H1 (cell line): ENCODE results near the gene ABHD6. TPM values are rescaled to one million over a fixed set of nuclear protein-coding genes. Genes with fewer than 3 reads are reported as not detected.
A peak's percentile ranks its signal among the peaks of the same experiment; 100 is the strongest.

Experiments used
- CTCF ChIA-PET: fragments of 300-600 bp; sonication (Branson Sonifier 250); formaldehyde crosslinking; loops from one replicate; lab custom pipeline; 2021; ENCODE audit not compliant: partially characterized antibody; lab: Charles Lee
- POLR2A ChIA-PET: fragments of 300-600 bp; sonication (Branson Sonifier 250); formaldehyde crosslinking; loops from one replicate; lab custom pipeline; 2021; ENCODE audit warnings: inconsistent platforms; ENCODE audit not compliant: partially characterized antibody; lab: Charles Lee
- DNase-seq, 2 experiments: peaks; one replicate each; pipeline versions ENCODE4 v3.0.0 to v3.0.0-alpha.2; 2010 to 2022; ENCODE audit warnings: low spot score in 2 of 2, low read depth in 1 of 2, mixed read lengths in 1 of 2
- FAIRE-seq: peaks from 2 replicates; lab custom pipeline; 2011; peaks lifted over from hg19 to GRCh38; lab: Jason Lieb, UNC
- H2AFZ ChIP-seq: 2 replicates; pipeline ENCODE4 v1.8.1; 2012; ENCODE audit warnings: low read length, inconsistent platforms
- H2AK5ac ChIP-seq: 2 replicates; pipeline ENCODE4 v1.6.1; 2013; ENCODE audit warnings: low read depth, low read length
- H2BK120ac ChIP-seq: replicated peaks from 2 replicates; pipeline ENCODE3; 2013; ENCODE audit warnings: low read depth, low read length, inconsistent platforms
- H2BK12ac ChIP-seq: 2 replicates; pipeline ENCODE4 v1.6.1; 2013; ENCODE audit warnings: low read depth, low read length
- H2BK15ac ChIP-seq: 2 replicates; pipeline ENCODE4 v1.6.1; 2013; ENCODE audit warnings: low read length
- H2BK20ac ChIP-seq: 2 replicates; pipeline ENCODE4 v1.6.1; 2013; ENCODE audit warnings: low read length
- H2BK5ac ChIP-seq: 2 replicates; pipeline ENCODE4 v1.6.1; 2013; ENCODE audit warnings: low read depth, low read length
- H3K14ac ChIP-seq: 2 replicates; pipeline ENCODE4 v1.6.1; 2013; ENCODE audit warnings: inconsistent platforms; ENCODE audit not compliant: insufficient read length
- H3K18ac ChIP-seq: 2 replicates; pipeline ENCODE4 v1.6.1; 2013; ENCODE audit warnings: low read length; ENCODE audit errors: extremely low read depth
- H3K23ac ChIP-seq: 2 replicates; pipeline ENCODE4 v1.6.1; 2013; ENCODE audit warnings: inconsistent platforms; ENCODE audit not compliant: insufficient read length
- H3K23me2 ChIP-seq: 2 replicates; pipeline ENCODE4 v1.6.1; 2013; ENCODE audit warnings: low read depth, low read length
- H3K27ac ChIP-seq: 2 replicates; pipeline ENCODE4 v1.6.1; 2011; ENCODE audit warnings: low read depth, low read length, inconsistent platforms
- H3K27me3 ChIP-seq, 4 experiments: replicated peaks in 1 of 4; 1 replicate in 1 of 4; 2 replicates in 3 of 4; pipeline versions ENCODE4 v1.6.1 to v1.8.1; 2011 to 2013; ENCODE audit warnings: low read length in 3 of 4, mild to moderate bottlenecking in 3 of 4, inconsistent platforms in 2 of 4, mixed read lengths in 2 of 4, moderate library complexity in 1 of 4; ENCODE audit not compliant: control insufficient read depth in 3 of 4, insufficient read depth in 3 of 4; ENCODE audit errors: extremely low read depth in 1 of 4
- H3K36me3 ChIP-seq, 4 experiments: 2 replicates each; pipeline versions ENCODE4 v1.6.1 to v1.8.1; 2011 to 2013; ENCODE audit warnings: mild to moderate bottlenecking in 4 of 4, low read length in 3 of 4, moderate library complexity in 2 of 4, control low read depth in 1 of 4, inconsistent platforms in 1 of 4; ENCODE audit not compliant: insufficient read depth in 4 of 4, control insufficient read depth in 2 of 4
- H3K4ac ChIP-seq: replicated peaks from 2 replicates; pipeline ENCODE3; 2013; ENCODE audit warnings: low read length, low read depth, mixed read lengths, inconsistent platforms; ENCODE audit not compliant: insufficient read length
- H3K4me1 ChIP-seq, 4 experiments: replicated peaks in 1 of 4; 1 replicate in 1 of 4; 2 replicates in 3 of 4; pipeline versions ENCODE4 v1.6.1 to v1.8.1; 2011 to 2013; ENCODE audit warnings: low read length in 3 of 4, inconsistent platforms in 2 of 4, mixed read lengths in 1 of 4; ENCODE audit not compliant: insufficient read depth in 4 of 4, control insufficient read depth in 3 of 4
- H3K4me2 ChIP-seq, 2 experiments: 2 replicates each; pipeline versions ENCODE4 v1.6.1 to v1.8.1; 2011 to 2013; ENCODE audit warnings: low read depth in 2 of 2, low read length in 2 of 2, control low read depth in 1 of 2, inconsistent platforms in 1 of 2, mild to moderate bottlenecking in 1 of 2; ENCODE audit not compliant: insufficient read depth in 1 of 2
- H3K4me3 ChIP-seq, 4 experiments: fragments of 200-600, 300-600 bp in 1 of 4; sonication (generic), shearing (Covaris generic), sonication (Bioruptor Twin) in 1 of 4; 2 replicates each; pipeline versions ENCODE4 v1.5.1 to v1.8.1; 2011 to 2016; ENCODE audit warnings: low read length in 4 of 4, low read depth in 3 of 4, control low read depth in 2 of 4, inconsistent platforms in 2 of 4, mild to moderate bottlenecking in 2 of 4, mixed read lengths in 1 of 4, moderate library complexity in 1 of 4; ENCODE audit not compliant: insufficient read depth in 2 of 4; ENCODE audit errors: extremely low read depth in 1 of 4
- H3K56ac ChIP-seq: replicated peaks from 2 replicates; pipeline ENCODE3; 2013; ENCODE audit warnings: low read depth, mild to moderate bottlenecking, mixed read lengths, low read length, inconsistent platforms; ENCODE audit not compliant: insufficient read length
- H3K79me1 ChIP-seq: 2 replicates; pipeline ENCODE4 v1.6.1; 2013; ENCODE audit warnings: low read depth, low read length, control low read depth
- H3K79me2 ChIP-seq, 2 experiments: 2 replicates each; pipeline versions ENCODE4 v1.6.1 to v1.8.1; 2012 to 2013; ENCODE audit warnings: low read length in 2 of 2, mild to moderate bottlenecking in 2 of 2, inconsistent platforms in 1 of 2; ENCODE audit not compliant: insufficient read depth in 2 of 2, control insufficient read depth in 1 of 2
- H3K9ac ChIP-seq, 4 experiments: replicated peaks in 1 of 4; 1 replicate in 1 of 4; 2 replicates in 3 of 4; pipeline versions ENCODE4 v1.6.1 to v1.8.1; 2011 to 2013; ENCODE audit warnings: low read depth in 3 of 4, low read length in 3 of 4, control low read depth in 2 of 4, mild to moderate bottlenecking in 2 of 4, moderate library complexity in 2 of 4, inconsistent platforms in 1 of 4; ENCODE audit errors: extremely low read depth in 1 of 4
- H3K9me3 ChIP-seq, 2 experiments: 2 replicates each; pipeline versions ENCODE4 v1.6.1 to v1.8.1; 2012 to 2013; ENCODE audit warnings: mild to moderate bottlenecking in 2 of 2, moderate library complexity in 2 of 2, control low read depth in 1 of 2, inconsistent platforms in 1 of 2, low read depth in 1 of 2, low read length in 1 of 2, mixed read lengths in 1 of 2; ENCODE audit not compliant: insufficient read depth in 2 of 2
- H4K20me1 ChIP-seq, 2 experiments: replicated peaks in 1 of 2; 2 replicates each; pipeline versions ENCODE3 to v1.8.1; 2011 to 2013; ENCODE audit warnings: inconsistent platforms in 2 of 2, low read length in 2 of 2, mild to moderate bottlenecking in 1 of 2; ENCODE audit not compliant: insufficient read depth in 2 of 2, control insufficient read depth in 1 of 2
- H4K5ac ChIP-seq: 2 replicates; pipeline ENCODE4 v1.6.1; 2013; ENCODE audit warnings: low read length, low read depth, mixed read lengths, inconsistent platforms; ENCODE audit not compliant: insufficient read length
- H4K8ac ChIP-seq: 2 replicates; pipeline ENCODE4 v1.8.0; 2013; ENCODE audit warnings: mild to moderate bottlenecking, moderate library complexity, low read length, inconsistent platforms; ENCODE audit not compliant: insufficient read depth; ENCODE audit errors: extremely low read depth
- H4K91ac ChIP-seq: replicated peaks from 2 replicates; pipeline ENCODE3; 2013; ENCODE audit warnings: low read length, mixed read lengths, inconsistent platforms; ENCODE audit not compliant: insufficient read length
- EGR1 ChIP-seq: IDR thresholded peaks from 2 replicates; pipeline ENCODE4 v1.6.1; 2011; ENCODE audit warnings: low read depth, low read length, borderline replicate concordance
- NRF1 ChIP-seq: IDR thresholded peaks from 2 replicates; pipeline ENCODE4 v1.6.1; 2011; ENCODE audit warnings: mild to moderate bottlenecking, low read depth, low read length, improper control_type of control experiment
- WGBS, 2 experiments: shearing (Covaris generic) in 1 of 2; methylation state at CpG; one replicate each; pipeline versions ENCODE4 v1.1.6 to v1.1.7; 2013 to 2015; ENCODE audit warnings: low lambda C conversion rate in 2 of 2, mixed read lengths in 2 of 2, inconsistent platforms in 1 of 2, low coverage in 1 of 2, missing lambda C conversion rate in 1 of 2; ENCODE audit not compliant: insufficient replicate concordance in 2 of 2, insufficient coverage in 1 of 2, insufficient read length in 1 of 2; ENCODE audit errors: extremely low coverage in 1 of 2, missing lambda C conversion rate in 1 of 2; 5-methylcytosine and 5-hydroxymethylcytosine counted together
- polyA plus RNA-seq, 7 experiments: library from polyadenylated mRNA; depleted of rRNA in 3 of 7; stranded (reverse) in 5 of 7; unstranded in 2 of 7; fragments of >200 nt in 5 of 7; fragments of 200-250 nt in 2 of 7; gene quantifications; 1 replicate in 5 of 7; 2 replicates in 1 of 7; 4 replicates in 1 of 7; pipeline versions ENCODE4 v1.2.1 to v1.2.3, GENCODE V29; 2011 to 2013; ENCODE audit warnings: missing spikeins in 2 of 7, mixed read lengths in 2 of 7
- total RNA-seq: library from RNA; stranded (reverse); fragmentation: NEBNext Ultra II Directional; extraction: Animal tissue kit (Norgen Biotek cat#: 25700); gene quantifications from 2 replicates; pipeline ENCODE4 v1.2.1, GENCODE V29; 2021

The ABHD6 gene
- total and polyA plus RNA-seq, 2 of the 8 experiments (the other 6 are each of a cell fraction or from before 2014, with no cell fraction given) = 5.9 to 6.6 TPM

GRCh38 chr3:58202917-58203360, 34.7 kb upstream of the ABHD6 start:
- H3K9me3 ChIP-seq = no peaks in the 10 kb centered on the region
- no peak overlapping the region for H2BK5ac ChIP-seq
- peak overlapping the region; percentile 21; the same call in 1 of the 2 replicates for H2BK20ac ChIP-seq
- no peak overlapping the region for H4K5ac ChIP-seq
- no peak overlapping the region for H3K56ac ChIP-seq
- no peaks in the 10 kb centered on the region for H3K23me2 ChIP-seq
- no peak overlapping the region for H3K14ac ChIP-seq
- peak overlapping the region; percentile 69 for H3K4ac ChIP-seq
- no peak overlapping the region for H3K9ac ChIP-seq
- no peaks in the 10 kb centered on the region for H3K27me3 ChIP-seq
- H3K23ac ChIP-seq = no peak overlapping the region
- no peak overlapping the region for H2BK12ac ChIP-seq
- H4K8ac ChIP-seq = peak overlapping the region; percentile 39
- H3K36me3 ChIP-seq = no peaks in the 10 kb centered on the region
- H2BK120ac ChIP-seq = no peak overlapping the region
- no peak overlapping the region for H3K18ac ChIP-seq
- H3K79me1 ChIP-seq = no peaks in the 10 kb centered on the region
- FAIRE-seq (no peak), DNase-seq (no peak)
- H4K91ac ChIP-seq = no peak overlapping the region
- 90% methylated on average over 9 of the region's 9 CpGs; no CpG with 5 or more reads in 1 of the 2 experiments for WGBS, 2 experiments
- H2BK15ac ChIP-seq = no peak overlapping the region
- H3K79me2 ChIP-seq = no peaks in the 10 kb centered on the region
- no peak overlapping the region for H2AFZ ChIP-seq
- H3K4me3 ChIP-seq = no peak overlapping the region
- no peaks in the 10 kb centered on the region for H3K4me1 ChIP-seq
- POLR2A ChIA-PET = no interaction called here
- H3K27ac ChIP-seq = no peak overlapping the region
- H4K20me1 ChIP-seq = no peaks in the 10 kb centered on the region
- H3K4me2 ChIP-seq = no peak overlapping the region
- H2AK5ac ChIP-seq = no peak overlapping the region
- CTCF ChIA-PET = interaction anchor here (0.8 to 3.1 kb wide), 12 partner anchors 8 to 103 kb away, joined by 3 to 19 read pairs (median 4); partner anchors contain the start of genes HTD2 and RPP14
- TF ChIP-seq NRF1 (no peak), EGR1 (no peak)
